ENCODE data around the gene ZBTB20. TPM values are rescaled to one million over a fixed set of nuclear protein-coding genes. Genes with fewer than 3 reads are reported as not detected.
A peak's percentile ranks its signal among the peaks of the same experiment; 100 is the strongest.

ZBTB20 gene
- total RNA-seq, 1 experiment from 2014 or later = 6.0 TPM

DNA sequence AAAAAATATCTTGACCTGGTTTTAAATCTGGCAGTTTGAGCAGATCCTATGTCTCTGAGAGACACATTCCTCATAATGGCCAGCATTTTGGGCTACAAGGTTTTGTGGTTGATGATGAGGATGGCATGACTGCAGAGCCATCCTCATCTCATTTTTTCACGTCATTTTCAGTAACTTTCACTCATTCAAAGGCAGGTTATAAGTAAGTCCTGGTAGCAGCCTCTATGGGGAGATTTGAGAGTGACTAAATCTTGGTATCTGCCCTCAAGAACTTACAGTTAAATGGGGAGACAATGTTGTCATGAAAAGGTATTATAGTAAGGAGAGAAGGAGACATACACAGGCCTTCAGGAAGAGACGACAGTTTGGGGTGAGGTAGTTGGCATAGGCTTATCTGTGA lies 838.7 kb downstream of the ZBTB20 start:
- DNase-seq (ENCODE audit: low read depth) = no peak

DNA sequence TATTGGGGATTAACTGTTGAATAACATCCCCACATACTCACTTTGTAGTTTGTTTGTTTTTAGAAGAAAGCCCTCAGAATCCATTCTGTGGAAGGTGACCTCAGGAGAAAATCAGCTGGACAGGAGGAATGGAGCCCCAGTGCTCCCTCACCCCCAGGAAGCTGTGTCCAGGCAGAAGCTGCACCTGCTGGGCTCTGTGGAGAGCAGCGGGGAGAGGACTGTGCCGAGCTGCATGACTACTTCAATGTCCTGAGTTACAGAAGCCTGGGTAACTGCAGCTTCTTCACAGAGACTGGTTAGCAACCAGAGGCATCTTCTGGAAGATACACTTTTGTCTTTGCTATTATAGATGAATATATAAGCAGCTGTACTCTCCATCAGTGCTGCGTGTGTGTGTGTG lies 839.3 kb downstream of the ZBTB20 start:
- DNase-seq (ENCODE audit: low read depth) = no peak

DNA sequence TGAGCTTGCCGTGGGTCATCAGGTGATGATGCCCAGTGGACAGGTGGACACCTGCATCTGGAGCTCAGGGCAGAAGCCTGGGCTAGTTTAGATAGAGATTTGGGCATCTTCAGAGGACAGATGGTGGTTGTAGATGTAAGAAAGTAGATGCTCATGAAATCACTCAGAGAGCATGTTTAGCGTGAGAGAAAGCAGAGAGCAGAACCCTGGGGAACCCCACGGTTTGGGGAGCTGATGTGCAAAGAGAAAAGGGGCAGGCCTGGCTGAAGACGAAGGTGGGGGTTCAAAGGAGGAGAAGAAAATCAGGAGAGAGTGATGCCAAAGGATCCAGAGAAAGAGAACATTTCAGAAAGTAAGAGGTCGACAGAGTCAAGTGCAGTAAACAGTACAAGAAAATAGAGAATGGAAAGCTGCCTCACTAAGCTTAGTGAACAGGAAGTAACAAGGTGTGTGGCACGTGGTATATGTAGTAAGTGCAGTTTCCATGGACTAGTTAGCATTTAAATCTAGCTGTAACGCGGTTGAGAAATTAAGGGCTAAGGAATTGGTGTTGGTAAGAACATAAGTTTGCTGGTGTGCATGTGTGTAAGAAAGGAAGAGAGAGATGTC lies 839.8 kb downstream of the ZBTB20 start:
- no peak for DNase-seq (ENCODE audit: low read depth)

DNA sequence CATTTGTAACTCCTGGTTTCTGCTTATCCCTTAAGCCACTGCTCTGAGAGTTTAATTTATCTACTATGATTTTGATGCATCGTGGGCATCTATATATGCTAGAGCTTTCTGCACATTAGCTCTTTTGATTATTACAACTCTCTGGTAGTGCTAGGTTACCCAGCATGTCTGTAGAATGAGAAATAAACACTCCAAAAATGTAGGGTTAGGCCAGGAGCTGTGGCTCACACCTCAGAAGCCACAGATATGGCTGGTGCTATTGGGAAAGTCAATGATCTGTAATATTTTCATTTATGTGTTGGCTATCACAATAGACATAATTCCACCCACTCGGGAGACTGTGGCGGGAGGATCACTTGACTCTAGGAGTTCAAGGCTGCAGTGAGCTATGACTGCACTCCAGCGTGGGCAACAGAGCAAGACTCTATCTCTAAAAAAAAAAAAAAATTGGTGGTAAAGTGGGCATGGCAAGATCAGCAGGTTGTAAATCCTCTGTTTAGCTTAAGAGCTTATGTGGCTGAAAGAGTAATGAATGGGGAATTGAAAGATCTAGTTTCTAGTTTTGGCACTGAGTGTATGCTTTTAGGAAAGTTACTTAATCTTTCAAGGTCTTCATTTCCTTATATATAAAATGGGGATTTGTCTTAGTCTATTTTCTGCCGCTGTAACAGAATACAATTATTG lies 847.0 kb downstream of the ZBTB20 start:
- no peak for DNase-seq (ENCODE audit: low read depth)

DNA sequence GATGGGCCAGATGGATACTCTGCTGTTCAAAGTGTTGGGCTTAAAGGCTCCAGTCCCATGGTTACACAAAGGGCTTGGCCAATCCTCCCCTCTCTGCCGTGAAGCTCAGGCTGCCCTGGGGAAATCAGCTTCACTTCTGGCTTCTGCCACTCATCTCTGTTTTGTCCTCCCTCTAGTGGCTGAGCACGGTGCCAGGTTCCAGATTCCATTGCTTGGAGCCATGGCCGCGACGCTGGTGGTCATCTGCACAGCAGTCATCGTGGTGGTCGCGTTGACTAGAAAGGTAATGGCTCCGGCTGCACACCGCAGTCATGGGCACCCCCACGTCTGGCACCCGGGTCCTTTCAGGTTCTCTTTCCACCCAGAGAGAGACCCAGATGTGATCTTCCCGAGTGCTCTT lies 847.7 kb downstream of the ZBTB20 start:
- peak; percentile 52 for DNase-seq (ENCODE audit: low read depth)

DNA sequence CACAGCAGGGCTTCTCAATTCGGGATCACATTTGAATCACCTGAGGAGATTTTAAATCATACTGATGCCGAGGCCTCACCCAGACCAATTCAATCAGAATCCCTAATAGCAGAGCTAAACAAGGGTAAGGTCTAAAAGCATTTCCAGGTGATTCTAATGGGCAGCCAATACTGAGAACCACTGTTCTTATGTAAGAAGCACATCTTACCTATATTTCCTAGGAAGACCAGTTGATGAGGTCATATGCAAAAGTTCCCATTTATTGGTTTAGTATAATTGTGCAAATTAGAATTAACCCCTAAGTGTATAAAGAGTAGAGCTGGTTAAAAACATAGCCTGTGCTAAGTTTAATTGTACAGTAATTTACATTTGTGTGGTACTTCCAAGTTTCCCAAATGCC lies 851.1 kb downstream of the ZBTB20 start:
- no peak for DNase-seq (ENCODE audit: low read depth)

DNA sequence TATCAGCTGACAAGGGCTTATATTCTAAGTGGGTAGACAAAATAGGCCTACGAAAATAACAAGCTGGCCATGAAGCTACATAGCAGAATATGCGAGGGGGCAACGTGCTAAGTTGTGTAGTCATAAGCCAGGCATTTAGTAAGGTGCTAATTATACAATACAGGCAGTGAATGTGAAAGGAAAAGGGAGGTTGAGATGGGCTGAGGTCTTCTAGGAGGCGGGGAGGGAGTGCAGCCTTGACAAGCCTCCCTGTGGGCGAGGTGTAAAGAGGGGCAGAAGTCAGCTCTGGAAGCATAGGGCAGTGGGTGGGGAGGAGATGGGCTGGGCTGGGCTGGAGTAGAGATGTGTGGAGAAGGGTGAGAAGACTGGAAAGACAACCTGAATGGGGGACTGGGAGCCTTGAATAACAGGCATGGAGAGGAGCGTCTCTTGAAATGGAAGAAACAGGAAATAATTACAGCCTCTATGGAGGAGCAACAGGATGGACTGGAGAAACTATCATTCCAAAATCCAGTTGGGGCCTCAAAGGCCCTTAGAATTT lies 852.1 kb downstream of the ZBTB20 start:
- DNase-seq (ENCODE audit: low read depth) = no peak

DNA sequence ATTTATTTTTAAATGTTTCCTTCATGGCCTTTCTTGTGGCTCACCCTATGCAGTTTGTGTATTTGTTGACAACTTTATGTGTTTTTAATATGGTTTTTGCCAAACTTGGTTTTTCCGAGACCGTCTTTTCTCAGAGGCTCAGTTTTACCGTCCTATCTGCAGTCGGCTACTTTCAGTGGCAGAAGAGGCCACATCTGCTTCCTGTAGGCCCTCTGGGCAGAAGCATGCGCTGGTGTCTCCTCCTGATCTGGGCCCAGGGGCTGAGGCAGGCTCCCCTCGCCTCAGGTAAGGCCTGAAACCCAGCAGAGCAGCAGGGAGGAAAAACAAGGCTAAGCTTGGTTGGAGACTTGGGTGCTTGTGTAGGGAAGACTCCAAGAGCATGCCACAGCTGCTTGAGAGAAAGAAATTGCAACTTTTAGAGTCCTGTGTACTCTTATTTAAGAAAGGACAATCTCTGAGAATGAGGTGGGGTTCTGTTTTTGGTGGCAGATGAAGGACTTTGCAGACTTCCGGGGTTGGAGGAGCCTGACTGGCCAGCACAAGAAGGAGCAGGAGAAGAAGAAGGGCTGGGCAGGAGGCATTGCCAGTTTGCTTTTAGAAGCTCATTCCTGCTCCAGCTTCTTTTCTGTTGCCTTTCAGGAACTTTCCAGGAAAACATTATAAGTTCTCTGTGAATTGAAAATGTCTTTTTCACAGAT lies 853.1 kb downstream of the ZBTB20 start, which contains the start of gene TIGIT:
TIGIT (plus strand) TSS at position 191 of the 698 bp plus-strand sequence; CDS start at position 225, 34 bp downstream.
- DNase-seq (ENCODE audit: low read depth) = no peak

DNA sequence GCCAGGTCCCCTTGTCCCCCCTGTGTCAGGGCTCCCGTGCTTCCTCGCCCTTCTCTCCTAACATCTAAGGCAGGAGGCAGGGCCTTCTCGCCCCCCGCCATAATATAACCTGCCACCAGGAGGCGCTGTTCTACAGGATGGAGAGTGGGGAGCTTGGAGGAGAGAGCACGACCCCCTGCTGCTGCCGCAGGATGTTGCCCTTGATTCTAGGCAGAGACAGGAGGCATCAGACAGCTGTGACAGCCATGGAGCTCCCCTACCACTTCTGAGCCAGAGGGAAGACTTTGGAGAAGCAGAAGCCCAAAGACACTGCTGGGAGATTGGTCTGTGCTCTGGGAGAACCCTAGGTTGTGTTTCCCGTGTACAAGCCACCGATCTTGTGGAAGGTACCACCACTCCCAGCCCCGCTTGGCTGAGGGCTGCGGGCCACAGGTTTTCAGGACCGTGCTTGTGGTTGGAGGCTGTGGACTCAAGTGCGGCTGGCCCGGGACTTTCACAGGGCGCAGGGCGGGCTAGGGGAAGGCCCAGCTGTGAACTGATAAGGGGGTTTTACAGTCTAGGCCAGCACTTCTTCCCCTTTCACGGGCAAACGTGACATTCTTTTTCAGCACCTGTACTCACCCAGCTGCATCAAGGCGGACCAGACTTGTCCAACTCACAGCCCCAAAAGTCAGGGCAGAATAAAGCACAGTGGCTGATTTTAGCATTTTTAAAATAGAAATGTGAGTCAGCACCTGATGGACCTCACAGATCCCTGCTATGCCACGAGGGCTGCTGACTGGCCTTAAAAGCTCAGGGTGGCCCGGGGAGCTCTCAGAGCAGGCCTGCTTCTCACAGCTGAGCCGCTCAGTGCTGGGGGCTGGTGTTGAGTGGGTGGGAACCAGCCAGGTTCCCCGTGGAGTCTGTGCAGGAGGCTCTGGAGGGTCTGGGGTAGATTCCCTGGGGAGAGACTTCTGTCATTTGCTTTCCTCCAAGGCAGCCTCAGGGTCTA lies 855.9 kb downstream of the ZBTB20 start:
- peak; percentile 81 for DNase-seq (ENCODE audit: low read depth)

DNA sequence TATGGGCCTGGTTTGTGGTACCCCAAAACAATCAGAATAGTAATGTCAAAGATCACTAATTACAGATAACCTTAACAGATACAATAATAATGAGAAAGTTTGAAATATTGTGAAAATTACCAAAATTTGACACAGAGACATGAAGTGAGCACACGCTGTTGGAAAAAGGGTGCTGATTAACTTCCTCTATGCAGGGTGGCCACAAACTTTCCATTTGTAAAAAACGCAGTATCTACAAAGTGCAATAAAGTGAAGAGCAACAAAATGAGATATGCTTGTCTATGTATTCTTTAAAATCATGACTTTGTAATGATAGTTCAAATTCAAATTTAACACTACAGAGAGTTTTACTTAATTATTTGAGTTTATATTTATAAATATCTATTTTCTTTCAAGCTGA lies 860.8 kb downstream of the ZBTB20 start:
- no peak for DNase-seq (ENCODE audit: low read depth)

DNA sequence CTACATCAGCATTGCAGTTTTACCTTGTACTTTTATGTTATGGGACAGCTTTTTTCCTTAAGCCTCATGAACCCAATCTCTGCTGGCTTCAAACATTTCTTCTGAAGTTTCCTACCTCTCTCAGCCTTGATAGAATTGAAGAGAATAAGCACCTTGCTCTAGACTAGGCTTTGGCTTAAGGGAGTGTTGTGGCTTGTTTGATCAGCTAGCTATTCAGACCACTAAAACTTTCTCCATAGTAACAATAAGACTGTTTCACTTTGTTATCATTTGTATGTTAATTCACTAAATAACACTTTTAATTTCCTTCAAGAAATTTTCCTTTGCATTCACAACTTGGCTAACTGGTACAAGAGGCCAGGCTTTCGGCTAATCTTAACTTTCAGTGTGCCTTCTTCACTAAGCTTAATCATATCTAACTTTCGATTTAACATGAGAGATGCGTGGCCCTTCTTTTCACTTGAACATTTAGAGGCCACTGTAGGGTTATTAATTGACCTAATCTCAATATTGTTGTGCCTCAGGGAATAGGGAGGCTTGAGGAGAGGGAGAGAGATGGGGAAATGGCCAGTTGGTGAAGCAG lies 861.3 kb downstream of the ZBTB20 start:
- DNase-seq (ENCODE audit: low read depth) = no peak

DNA sequence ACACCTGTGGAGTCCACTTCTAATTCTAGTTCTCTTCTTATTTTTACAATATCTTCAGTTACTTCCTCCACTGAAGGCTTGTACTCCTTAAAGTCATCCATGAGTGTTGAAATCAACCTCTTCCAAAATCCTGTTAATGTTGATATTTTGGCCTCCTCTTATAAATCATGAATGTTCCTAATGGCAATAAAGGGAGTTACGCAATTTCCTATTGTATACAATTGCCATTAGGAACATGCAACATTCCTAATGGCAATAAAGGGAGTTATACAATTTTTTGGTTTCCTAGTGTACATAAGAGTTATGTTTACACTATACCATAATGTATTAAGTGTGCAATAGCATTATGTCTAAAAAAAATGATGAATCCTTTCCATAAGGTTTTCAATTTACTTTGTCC lies 862.4 kb downstream of the ZBTB20 start:
- no peak for DNase-seq (ENCODE audit: low read depth)

Small RNA genes lying within 50 kb of the gene (small RNA-seq; reads per million reads assigned to genes)
- not detected for gene MIR4796
